VCaP (cell line): ENCODE data around the gene TMEM131L.

Experiments used
- H3K27ac ChIP-seq: fragments of 450-650 bp; 2 replicates; pipeline ENCODE4 v1.5.1; 2017
- CTCF ChIP-seq: fragments of 450-650 bp; conservative IDR thresholded peaks from 2 replicates; pipeline ENCODE4 v1.5.1; 2017; ENCODE audit warnings: mild to moderate bottlenecking, moderate library complexity

Gene TMEM131L

GRCh38 chr4:153519687-153520086 is 53.5 kb downstream of the TMEM131L start:
- TF ChIP-seq CTCF: no peak
- no peak overlapping the region for H3K27ac ChIP-seq

- TF ChIP-seq CTCF: no peak
These were observed 54.1 kb downstream of the TMEM131L start for GRCh38 chr4:153520227-153520626.

GRCh38 chr4:153520801-153521329 is 54.7 kb downstream of the TMEM131L start:
- H3K27ac ChIP-seq: no peak overlapping the region
- TF ChIP-seq CTCF: no peak

More at GRCh38 chr4:153520227-153520626, 54.1 kb downstream of the TMEM131L start:
- no peak overlapping the region for H3K27ac ChIP-seq

GRCh38 chr4:153521478-153521877 is 55.3 kb downstream of the TMEM131L start:
- no peak for TF ChIP-seq CTCF
- no peak overlapping the region for H3K27ac ChIP-seq

- H3K27ac ChIP-seq: no peak overlapping the region
- no peak for TF ChIP-seq CTCF
These were observed 56.0 kb downstream of the TMEM131L start for GRCh38 chr4:153521999-153522801.

GRCh38 chr4:153522802-153523094 is 56.6 kb downstream of the TMEM131L start:
- TF ChIP-seq CTCF: no peak
- H3K27ac ChIP-seq: no peak overlapping the region

GRCh38 chr4:153523164-153523796 is 57.1 kb downstream of the TMEM131L start:
- no peak overlapping the region for H3K27ac ChIP-seq
- no peak for TF ChIP-seq CTCF
